Tongue (tissue), 2 donors: ENCODE measurements around the gene SNCAIP. TPM values are rescaled to one million over a fixed set of nuclear protein-coding genes. Genes with fewer than 3 reads are reported as not detected.
A peak's percentile ranks its signal among the peaks of the same experiment; 100 is the strongest.
"Not testable (repeated sequence)": the region's sequence is repeated elsewhere in the genome, so short reads cannot be mapped to it uniquely, and the experiment has no call there.

Source experiments
- DNase-seq: peaks from one replicate; pipeline ENCODE4 v3.0.0-alpha.2; 2015
- total RNA-seq: library from RNA; depleted of rRNA; stranded (reverse); fragments of >200 nt; gene quantifications from one replicate; pipeline ENCODE4 v1.2.3, GENCODE V29; 2014

Gene SNCAIP
- total RNA-seq, 1 donor from 2014 or later: 22.0 TPM

- no peak for DNase-seq
Observed at GRCh38 chr5:122465994-122466393, 154.0 kb downstream of the SNCAIP start.

- DNase-seq: no peak
Observed at GRCh38 chr5:122468351-122469116, 156.5 kb downstream of the SNCAIP start.

GRCh38 chr5:122469384-122469919, 157.4 kb downstream of the SNCAIP start:
- no peak for DNase-seq

GRCh38 chr5:122470365-122470764, 158.3 kb downstream of the SNCAIP start:
- DNase-seq: no peak

- DNase-seq: no peak
Observed at GRCh38 chr5:122471031-122471751, 159.2 kb downstream of the SNCAIP start.

- no peak for DNase-seq
Observed at GRCh38 chr5:122471752-122472061, 159.7 kb downstream of the SNCAIP start.

- no peak for DNase-seq
Observed at GRCh38 chr5:122473138-122473843, 161.3 kb downstream of the SNCAIP start.

- DNase-seq: no peak
Observed at GRCh38 chr5:122473941-122474340, 161.9 kb downstream of the SNCAIP start.

- peak; percentile 49 for DNase-seq
Observed at GRCh38 chr5:122478741-122479442, 166.9 kb downstream of the SNCAIP start.

GRCh38 chr5:122480146-122480545, 168.1 kb downstream of the SNCAIP start:
- DNase-seq: no peak

- DNase-seq: no peak
Observed at GRCh38 chr5:122484103-122484502, 172.1 kb downstream of the SNCAIP start.

GRCh38 chr5:122485226-122485625, 173.2 kb downstream of the SNCAIP start:
- DNase-seq: no peak

GRCh38 chr5:122486616-122487015, 174.6 kb downstream of the SNCAIP start:
- not testable (repeated sequence) for DNase-seq

- DNase-seq: no peak
Observed at GRCh38 chr5:122490718-122491117, 178.7 kb downstream of the SNCAIP start.

GRCh38 chr5:122492675-122493074, 180.6 kb downstream of the SNCAIP start:
- DNase-seq: no peak

- no peak for DNase-seq
Observed at GRCh38 chr5:122493091-122494021, 181.3 kb downstream of the SNCAIP start.

- no peak for DNase-seq
Observed at GRCh38 chr5:122494109-122494508, 182.1 kb downstream of the SNCAIP start.

- peak; percentile 44 for DNase-seq
Observed at GRCh38 chr5:122498163-122498562, 186.1 kb downstream of the SNCAIP start.

GRCh38 chr5:122499585-122499984, 187.5 kb downstream of the SNCAIP start:
- DNase-seq: peak; percentile 30

GRCh38 chr5:122500245-122501088, 188.4 kb downstream of the SNCAIP start:
- peak; percentile 80 for DNase-seq
